H9 (cell line): ENCODE results near the gene CAMTA1. TPM values are rescaled to one million over a fixed set of nuclear protein-coding genes. Genes with fewer than 3 reads are reported as not detected.

ENCODE experiments used
- DNase-seq: peaks from one replicate; pipeline ENCODE4 v3.0.0-alpha.2; 2017
- H2AFZ ChIP-seq: one replicate; pipeline ENCODE4 v1.6.1; 2013; ENCODE audit warnings: mild to moderate bottlenecking, low read length, control low read depth, moderate library complexity
- H2AK5ac ChIP-seq: 2 replicates; pipeline ENCODE4 v1.6.1; 2013; ENCODE audit warnings: low read length, control low read depth, mixed read lengths; ENCODE audit not compliant: insufficient read length
- H2BK120ac ChIP-seq: one replicate; pipeline ENCODE4 v1.6.1; 2013; ENCODE audit warnings: low read depth, mild to moderate bottlenecking, low read length, control low read depth, inconsistent platforms; ENCODE audit not compliant: poor library complexity, severe bottlenecking
- H2BK12ac ChIP-seq: 2 replicates; pipeline ENCODE4 v1.6.1; 2013; ENCODE audit warnings: low read length, control low read depth, mixed read lengths, low read depth; ENCODE audit not compliant: insufficient read length
- H2BK15ac ChIP-seq: 2 replicates; pipeline ENCODE4 v1.6.1; 2013; ENCODE audit warnings: low read depth, low read length, control low read depth
- H2BK20ac ChIP-seq: one replicate; pipeline ENCODE4 v1.6.1; 2013; ENCODE audit warnings: low read depth, mild to moderate bottlenecking, low read length, control low read depth, inconsistent platforms; ENCODE audit not compliant: poor library complexity, severe bottlenecking
- H2BK5ac ChIP-seq: 2 replicates; pipeline ENCODE4 v1.6.1; 2013; ENCODE audit warnings: low read length, control low read depth, mixed read lengths; ENCODE audit not compliant: insufficient read length
- H3K14ac ChIP-seq: 2 replicates; pipeline ENCODE4 v1.6.1; 2013; ENCODE audit warnings: low read length, control low read depth; ENCODE audit not compliant: insufficient read depth
- H3K18ac ChIP-seq: 2 replicates; pipeline ENCODE4 v1.6.1; 2013; ENCODE audit warnings: low read depth, mild to moderate bottlenecking, mixed read lengths, low read length, control low read depth; ENCODE audit not compliant: insufficient read length
- H3K23ac ChIP-seq: 2 replicates; pipeline ENCODE4 v1.6.1; 2013; ENCODE audit warnings: low read length, control low read depth, mixed read lengths, low read depth; ENCODE audit not compliant: insufficient read length
- H3K23me2 ChIP-seq: 2 replicates; pipeline ENCODE4 v1.6.1; 2013; ENCODE audit warnings: low read depth, mild to moderate bottlenecking, mixed read lengths, low read length, control low read depth; ENCODE audit not compliant: insufficient read length, poor library complexity, severe bottlenecking
- H3K27ac ChIP-seq: 2 replicates; pipeline ENCODE4 v1.5.1; 2013; ENCODE audit warnings: low read length, control low read depth, mixed read lengths, low read depth; ENCODE audit not compliant: insufficient read length
- H3K27me3 ChIP-seq: 2 replicates; pipeline ENCODE4 v1.6.1; 2013; ENCODE audit warnings: low read length, control low read depth, inconsistent platforms; ENCODE audit not compliant: insufficient read depth
- H3K4ac ChIP-seq: 2 replicates; pipeline ENCODE4 v1.6.1; 2013; ENCODE audit warnings: low read depth, mild to moderate bottlenecking, control low read depth, inconsistent platforms, low read length, moderate library complexity
- H3K4me1 ChIP-seq: 2 replicates; pipeline ENCODE4 v1.6.1; 2013; ENCODE audit warnings: low read length, control low read depth, inconsistent platforms; ENCODE audit not compliant: insufficient read depth
- H3K4me2 ChIP-seq: 2 replicates; pipeline ENCODE4 v1.6.1; 2013; ENCODE audit warnings: low read length, control low read depth, mixed read lengths; ENCODE audit not compliant: insufficient read length, insufficient read depth
- H3K56ac ChIP-seq: 2 replicates; pipeline ENCODE4 v1.6.1; 2013; ENCODE audit warnings: low read depth, mild to moderate bottlenecking, mixed read lengths, low read length, control low read depth; ENCODE audit not compliant: insufficient read length
- H3K79me1 ChIP-seq: 2 replicates; pipeline ENCODE4 v1.6.1; 2013; ENCODE audit warnings: low read depth, mild to moderate bottlenecking, moderate library complexity, low read length, control low read depth, inconsistent platforms; ENCODE audit not compliant: insufficient read depth, poor library complexity, severe bottlenecking
- H3K79me2 ChIP-seq: 2 replicates; pipeline ENCODE4 v1.6.1; 2013; ENCODE audit warnings: low read length, control low read depth, inconsistent platforms; ENCODE audit not compliant: insufficient read depth
- H3K9ac ChIP-seq: 2 replicates; pipeline ENCODE4 v1.6.1; 2013; ENCODE audit warnings: low read length, control low read depth, mixed read lengths; ENCODE audit not compliant: insufficient read length; ENCODE audit errors: extremely low read depth
- H3K9me3 ChIP-seq: one replicate; pipeline ENCODE4 v1.6.1; 2013; ENCODE audit warnings: low read depth, low read length, inconsistent platforms; ENCODE audit not compliant: control insufficient read depth
- H3T11ph ChIP-seq: one replicate; pipeline ENCODE4 v1.6.1; 2013; ENCODE audit warnings: mild to moderate bottlenecking, low read length, control low read depth, inconsistent platforms
- H4K20me1 ChIP-seq: one replicate; pipeline ENCODE4 v1.6.1; 2013; ENCODE audit not compliant: control insufficient read depth, insufficient read length, insufficient read depth
- H4K5ac ChIP-seq: 2 replicates; pipeline ENCODE4 v1.6.1; 2013; ENCODE audit warnings: low read depth, mild to moderate bottlenecking, mixed read lengths, low read length, control low read depth; ENCODE audit not compliant: insufficient read length
- H4K8ac ChIP-seq: replicated peaks from 2 replicates; pipeline ENCODE4 v1.6.1; 2013; ENCODE audit warnings: low read length, control low read depth, mixed read lengths, low read depth; ENCODE audit not compliant: insufficient read length
- H4K91ac ChIP-seq: 2 replicates; pipeline ENCODE4 v1.6.1; 2013; ENCODE audit warnings: low read depth, mild to moderate bottlenecking, moderate library complexity, mixed read lengths, low read length, control low read depth; ENCODE audit not compliant: insufficient read length
- H3K27ac Mint-ChIP-seq, 3 experiments: 2 replicates in 2 of 3; 3 replicates in 1 of 3; pipeline ENCODE4 v1.8.0; 2020 to 2021; ENCODE audit warnings: mixed read lengths in 3 of 3, mild to moderate bottlenecking in 1 of 3, moderate library complexity in 1 of 3
- H3K27me3 Mint-ChIP-seq: 2 replicates; pipeline ENCODE4 v1.8.0; 2021; ENCODE audit warnings: low read depth, mild to moderate bottlenecking, moderate library complexity, mixed read lengths
- H3K36me3 Mint-ChIP-seq, 3 experiments: 2 replicates in 2 of 3; 3 replicates in 1 of 3; pipeline ENCODE4 v1.8.0; 2020 to 2021; ENCODE audit warnings: low read depth in 3 of 3, mixed read lengths in 3 of 3; ENCODE audit not compliant: insufficient read depth in 1 of 3
- H3K4me1 Mint-ChIP-seq, 2 experiments: 2 replicates each; pipeline ENCODE4 v1.8.0; 2020; ENCODE audit warnings: mixed read lengths in 2 of 2
- H3K4me3 Mint-ChIP-seq, 2 experiments: 2 replicates in 1 of 2; 3 replicates in 1 of 2; pipeline ENCODE4 v1.8.0; 2020 to 2021; ENCODE audit warnings: mild to moderate bottlenecking in 2 of 2, mixed read lengths in 2 of 2, moderate library complexity in 1 of 2
- H3K9me3 Mint-ChIP-seq, 2 experiments: 2 replicates in 1 of 2; 3 replicates in 1 of 2; pipeline ENCODE4 v1.8.0; 2020; ENCODE audit warnings: mild to moderate bottlenecking in 2 of 2, mixed read lengths in 2 of 2, moderate library complexity in 1 of 2
- CTCF ChIP-seq: fragments of 200-600 bp; sonication (generic); conservative IDR thresholded peaks from 3 replicates; pipeline ENCODE4 v1.8.0; 2021; ENCODE audit warnings: antibody characterized with exemption, mild to moderate bottlenecking
- WGBS: extraction: QIAGEN DNeasy Blood & Tissue Kit; methylation state at CpG from one replicate; pipeline ENCODE4 v1.1.7; 2013; ENCODE audit warnings: missing lambda C conversion rate, low lambda C conversion rate, mixed read lengths; ENCODE audit not compliant: insufficient read length; ENCODE audit errors: extremely low coverage; 5-methylcytosine and 5-hydroxymethylcytosine counted together
- total RNA-seq: library from RNA; stranded (reverse); gene quantifications from 2 replicates; pipeline ENCODE4 v1.2.1, GENCODE V29; 2021

Gene CAMTA1
- total RNA-seq, 1 experiment from 2014 or later = 115 TPM

- H3K9ac ChIP-seq = no peak overlapping the region
- H3K36me3 Mint-ChIP-seq = no peaks in the 10 kb centered on the region
- H3K27ac Mint-ChIP-seq = peak overlapping the region in 1 of 3 experiments; percentile 35; a peak in 2 of 7 replicates
- H4K5ac ChIP-seq = no peak overlapping the region
- no peak overlapping the region for H3K56ac ChIP-seq
- H4K91ac ChIP-seq = no peak overlapping the region
- H3K27ac ChIP-seq = no peak overlapping the region
- H4K8ac ChIP-seq = no peak overlapping the region
- H2AFZ ChIP-seq = no peak overlapping the region
- no peak for TF ChIP-seq CTCF
- no peak overlapping the region for H3K14ac ChIP-seq
- H2BK15ac ChIP-seq = no peak overlapping the region
- DNase-seq = no peak
- H3K27me3 ChIP-seq = no peaks in the 10 kb centered on the region
- no peak overlapping the region for H2BK5ac ChIP-seq
- H3K79me1 ChIP-seq = no peaks in the 10 kb centered on the region
- no peak overlapping the region for H2AK5ac ChIP-seq
- no peak overlapping the region for H2BK12ac ChIP-seq
- H3K9me3 ChIP-seq = no peaks in the 10 kb centered on the region
- no peak overlapping the region for H2BK20ac ChIP-seq
- no peaks in the 10 kb centered on the region for H4K20me1 ChIP-seq
- no peaks in the 10 kb centered on the region; the same call in none of the 2 replicates for H3K27me3 Mint-ChIP-seq
- H3K4me2 ChIP-seq = no peak overlapping the region
- no peak overlapping the region for H3K4me3 Mint-ChIP-seq
- WGBS = no CpG with 5 or more reads among the region's 10 CpGs
- no peak overlapping the region for H3K23ac ChIP-seq
- H3K23me2 ChIP-seq = peaks cover 4% of the 10 kb centered on the region
- no peaks in the 10 kb centered on the region for H3K79me2 ChIP-seq
- peaks cover 32 to 33% of the 10 kb centered on the region in 2 experiments for H3K4me1 Mint-ChIP-seq
- no peak overlapping the region for H3K4ac ChIP-seq
- H3K9me3 Mint-ChIP-seq = no peaks in the 10 kb centered on the region
- H3K4me1 ChIP-seq = peaks cover 6% of the 10 kb centered on the region; the same call in 1 of the 2 replicates
- no peak overlapping the region for H3K18ac ChIP-seq
- H3T11ph ChIP-seq = no peak overlapping the region
- no peak overlapping the region for H2BK120ac ChIP-seq
Observed at GRCh38 chr1:7257225-7257624, 472.0 kb downstream of the CAMTA1 start.
